Measurements from ENCODE around the gene CLUH.

Gene CLUH

DNA sequence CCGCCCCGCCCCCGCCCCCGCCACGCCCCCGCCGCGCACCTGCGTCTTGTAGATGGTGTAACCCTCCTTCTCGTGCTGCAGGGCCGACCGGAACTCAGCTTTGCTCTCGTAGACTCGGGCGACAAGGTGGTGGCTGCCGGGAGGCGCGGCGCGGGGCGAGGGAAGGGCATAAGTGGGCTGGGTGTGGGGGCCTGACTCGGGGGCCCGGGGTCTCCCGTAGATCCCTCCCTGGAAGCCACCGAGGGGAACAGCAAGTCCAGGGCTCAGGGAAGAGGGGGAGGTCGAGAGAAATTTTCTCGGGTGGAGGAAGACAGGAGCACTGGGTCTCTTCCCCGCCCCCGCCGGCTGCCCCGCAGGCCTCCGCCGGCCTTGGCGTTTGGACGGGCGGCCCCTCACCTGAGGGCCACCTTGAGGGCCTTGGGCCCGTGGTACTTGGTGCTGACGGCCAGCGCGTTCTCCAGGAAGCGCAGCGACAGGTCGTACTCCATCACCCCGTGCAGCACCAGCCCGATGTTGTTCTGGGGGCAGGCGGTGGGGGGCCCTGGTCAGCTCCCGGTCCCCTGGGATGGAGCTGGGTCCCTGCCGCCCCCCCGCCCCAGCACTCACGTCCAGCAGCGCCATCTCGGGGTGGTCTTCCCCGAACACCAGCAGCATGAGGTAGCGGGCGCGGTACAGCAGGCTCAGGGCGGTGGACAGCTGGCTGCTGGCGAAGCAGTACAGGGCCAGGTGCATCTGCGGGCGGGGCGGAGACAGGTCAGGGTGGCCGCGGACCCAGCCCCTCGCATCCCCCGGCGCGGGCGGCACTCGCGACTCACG is 19.4 kb downstream of the CLUH start:
- TF ChIP-seq, protein P1, sequence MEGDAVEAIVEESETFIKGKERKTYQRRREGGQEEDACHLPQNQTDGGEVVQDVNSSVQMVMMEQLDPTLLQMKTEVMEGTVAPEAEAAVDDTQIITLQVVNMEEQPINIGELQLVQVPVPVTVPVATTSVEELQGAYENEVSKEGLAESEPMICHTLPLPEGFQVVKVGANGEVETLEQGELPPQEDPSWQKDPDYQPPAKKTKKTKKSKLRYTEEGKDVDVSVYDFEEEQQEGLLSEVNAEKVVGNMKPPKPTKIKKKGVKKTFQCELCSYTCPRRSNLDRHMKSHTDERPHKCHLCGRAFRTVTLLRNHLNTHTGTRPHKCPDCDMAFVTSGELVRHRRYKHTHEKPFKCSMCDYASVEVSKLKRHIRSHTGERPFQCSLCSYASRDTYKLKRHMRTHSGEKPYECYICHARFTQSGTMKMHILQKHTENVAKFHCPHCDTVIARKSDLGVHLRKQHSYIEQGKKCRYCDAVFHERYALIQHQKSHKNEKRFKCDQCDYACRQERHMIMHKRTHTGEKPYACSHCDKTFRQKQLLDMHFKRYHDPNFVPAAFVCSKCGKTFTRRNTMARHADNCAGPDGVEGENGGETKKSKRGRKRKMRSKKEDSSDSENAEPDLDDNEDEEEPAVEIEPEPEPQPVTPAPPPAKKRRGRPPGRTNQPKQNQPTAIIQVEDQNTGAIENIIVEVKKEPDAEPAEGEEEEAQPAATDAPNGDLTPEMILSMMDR (IDR thresholded peaks at IDR 0.05; ENCODE audit: low read depth, low read length, missing control alignments), result no peak
- DNase-seq (ENCODE audit: low read depth), result no peak
- no peak overlapping the region for H3K4me3 ChIP-seq (ENCODE audit: low read depth, low read length)

DNA sequence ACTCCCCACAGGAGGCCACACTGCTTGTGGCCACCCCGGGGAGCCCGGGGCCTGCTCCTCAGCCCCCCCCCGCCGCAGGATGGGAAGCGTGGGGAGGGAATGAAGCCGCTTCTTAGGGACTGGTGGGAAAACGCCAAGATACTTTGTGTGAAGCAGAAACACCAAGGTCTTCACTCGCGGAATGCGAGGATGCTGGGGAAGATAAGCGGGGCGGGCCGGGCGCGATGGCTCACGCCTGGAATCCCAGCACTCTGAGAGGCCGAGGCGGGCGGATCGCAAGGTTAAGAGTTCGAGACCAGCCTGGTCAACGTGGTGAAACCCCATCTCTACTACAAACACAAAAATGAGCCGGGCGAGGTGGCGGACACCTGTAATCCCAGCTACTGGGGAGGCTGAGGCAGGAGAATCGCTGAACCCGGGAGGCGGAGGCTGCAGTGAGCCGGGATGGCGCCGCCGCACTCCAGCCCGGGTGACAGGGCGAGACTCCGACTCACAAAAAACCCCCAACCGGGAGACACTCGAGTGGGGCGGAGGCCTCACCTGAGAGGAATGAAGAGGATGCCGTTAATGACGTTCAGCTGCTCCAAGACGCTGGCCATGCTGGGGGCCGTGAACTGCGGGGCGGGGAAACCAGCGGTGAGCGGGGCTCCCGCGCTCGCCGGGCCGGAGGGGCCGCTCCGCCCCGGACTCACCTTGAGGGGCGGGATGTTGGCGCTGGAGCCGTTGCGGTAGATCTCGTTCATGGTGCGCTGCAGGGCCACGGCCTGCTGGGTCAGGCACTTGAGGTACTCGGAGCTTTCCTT is 20.3 kb downstream of the CLUH start:
- H3K4me3 ChIP-seq (ENCODE audit: low read depth, low read length), result no peak overlapping the region
- DNase-seq (ENCODE audit: low read depth), result no peak
- TF ChIP-seq, protein P1 (IDR thresholded peaks at IDR 0.05; ENCODE audit: low read depth, low read length, missing control alignments), result no peak

DNA sequence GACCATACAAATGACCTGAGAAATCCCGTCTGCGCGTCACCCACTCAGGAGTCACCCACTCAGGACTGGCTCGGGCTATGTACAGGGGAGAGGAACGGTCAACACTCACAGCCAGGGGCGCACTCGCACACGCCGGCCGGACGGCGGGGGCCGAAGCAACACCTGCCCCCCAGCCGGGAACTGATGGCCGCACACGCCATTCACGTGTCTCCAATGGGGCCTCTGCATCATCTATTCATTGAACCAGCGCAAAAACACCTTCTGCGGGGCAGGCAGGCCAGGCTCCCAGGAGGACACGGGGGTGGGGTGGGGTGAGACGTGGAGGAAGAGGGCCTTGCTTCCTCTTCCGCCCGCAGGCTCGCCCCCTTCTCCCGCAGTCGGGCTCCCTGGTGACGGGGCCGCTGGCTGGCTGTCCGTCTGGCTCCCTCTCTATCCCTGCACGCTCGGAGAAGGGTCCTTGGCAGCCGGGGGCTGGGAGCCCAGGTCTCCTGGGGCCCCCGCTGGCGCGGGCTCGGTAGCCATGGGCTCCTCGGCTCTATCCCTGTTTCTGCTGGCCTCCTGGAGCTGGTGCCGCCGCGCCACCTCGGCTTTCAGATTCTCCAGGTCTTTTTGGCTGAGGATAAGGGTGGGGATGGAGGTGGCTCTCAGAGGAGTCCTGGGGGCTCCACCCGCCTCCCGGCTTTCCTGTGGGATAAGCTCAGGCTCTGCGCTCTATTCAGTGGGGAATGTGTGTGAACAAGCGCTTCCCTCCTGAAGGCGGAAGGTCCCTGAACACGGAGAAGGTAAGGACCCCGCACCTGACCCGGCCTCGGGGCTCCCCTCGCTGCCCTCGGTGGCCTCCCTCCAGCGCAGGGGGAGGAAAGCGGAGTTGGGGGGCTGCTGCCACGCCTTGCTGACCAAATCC is 21.1 kb downstream of the CLUH start:
- DNase-seq (ENCODE audit: low read depth), result no peak
- H3K4me3 ChIP-seq (ENCODE audit: low read depth, low read length), result no peak overlapping the region
- TF ChIP-seq, protein P1 (IDR thresholded peaks at IDR 0.05; ENCODE audit: low read depth, low read length, missing control alignments), result no peak

DNA sequence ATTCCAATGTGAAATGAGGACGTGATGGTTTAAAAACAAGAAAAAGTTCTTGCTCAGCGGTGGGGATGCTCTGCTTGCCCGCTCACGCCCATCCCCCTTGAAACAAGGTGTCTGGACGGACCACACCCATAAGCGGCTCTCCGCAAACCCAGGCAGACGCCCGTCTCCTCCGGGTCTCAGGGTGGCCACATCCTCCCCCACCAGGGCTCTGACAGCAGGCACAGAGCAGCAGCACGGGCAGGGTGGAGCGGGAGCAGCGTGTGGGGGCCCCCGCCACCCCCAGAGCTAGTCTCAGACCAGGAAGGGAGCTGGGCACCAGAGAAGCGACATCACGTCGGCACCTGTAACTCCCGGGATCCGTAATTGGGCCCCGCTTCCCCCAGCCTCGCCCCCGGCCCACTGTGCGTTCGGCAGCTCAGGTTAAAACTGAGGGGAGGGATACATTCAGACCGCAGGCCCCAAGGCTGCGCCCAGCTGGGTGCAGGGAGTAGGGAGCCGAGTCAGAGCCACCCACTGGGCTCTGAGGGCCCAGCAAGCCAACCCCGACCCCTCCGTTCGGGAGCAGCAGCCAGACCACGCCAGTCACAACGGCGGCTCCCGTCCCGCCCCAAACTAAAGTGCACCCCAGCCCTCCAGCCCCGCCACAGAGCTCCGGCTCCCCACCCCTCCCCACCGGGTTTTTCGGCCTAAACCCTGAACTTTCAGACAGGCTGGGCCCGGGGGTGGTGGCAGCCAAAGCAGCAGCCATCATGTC is 22.0 kb downstream of the CLUH start:
- TF ChIP-seq, protein P1 (IDR thresholded peaks at IDR 0.05; ENCODE audit: low read depth, low read length, missing control alignments), result no peak
- no peak overlapping the region for H3K4me3 ChIP-seq (ENCODE audit: low read depth, low read length)
- DNase-seq (ENCODE audit: low read depth), result no peak

DNA sequence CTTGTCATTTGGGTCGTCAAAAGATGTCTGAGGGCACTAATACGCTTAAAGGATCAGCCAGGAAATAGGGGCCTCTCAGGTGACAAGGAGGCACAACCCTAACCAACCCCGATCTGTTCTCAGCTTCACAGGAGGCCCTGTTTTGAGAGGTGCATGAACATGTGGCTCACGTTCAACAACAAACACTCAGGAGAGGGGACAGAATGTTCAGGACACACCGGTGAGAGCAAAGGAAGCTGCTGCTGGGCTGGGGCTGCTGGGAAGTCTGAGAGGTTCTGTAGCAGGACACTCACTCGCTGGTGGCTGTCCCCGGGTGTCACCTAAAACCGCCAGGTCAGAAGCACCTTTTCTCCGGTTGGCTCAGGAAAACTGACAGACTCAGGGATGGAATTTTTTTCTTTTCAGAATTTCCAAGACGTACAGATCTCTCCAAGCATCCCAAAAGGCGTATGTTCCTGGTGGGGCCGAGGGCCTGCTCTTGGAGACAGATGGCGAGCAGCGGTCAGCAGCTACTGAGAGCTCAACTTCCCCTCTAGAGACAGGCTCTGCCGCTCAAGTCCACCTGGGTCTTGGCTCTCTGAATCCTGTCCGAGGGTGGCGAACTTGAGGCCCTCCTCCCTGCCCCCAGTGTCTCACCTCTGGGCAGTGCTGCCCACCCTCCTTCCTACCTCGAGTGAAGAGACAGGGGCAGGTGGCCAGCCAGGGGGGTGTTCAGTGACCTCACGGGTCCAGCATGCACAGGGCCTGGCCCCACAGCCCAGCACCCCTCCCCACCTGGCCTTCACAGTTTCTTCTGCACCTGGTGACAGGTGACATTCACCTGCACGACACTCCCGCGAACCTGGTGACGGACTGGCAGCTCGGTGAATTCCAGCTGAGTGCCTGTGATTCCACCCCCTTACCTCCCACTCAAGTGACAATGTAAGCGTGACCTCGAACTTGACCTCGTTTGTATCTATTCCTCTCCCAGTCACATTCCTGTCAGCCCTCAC is 22.9 kb downstream of the CLUH start:
- no peak overlapping the region for H3K4me3 ChIP-seq (ENCODE audit: low read depth, low read length)
- DNase-seq (ENCODE audit: low read depth), result no peak
- TF ChIP-seq, protein P1 (IDR thresholded peaks at IDR 0.05; ENCODE audit: low read depth, low read length, missing control alignments), result no peak
